HG02642 (cell line): ENCODE measurements around the gene RERE.
"Not testable (repeated sequence)": the region's sequence is repeated elsewhere in the genome, so short reads cannot be mapped to it uniquely, and the experiment has no call there.

Experiments
- ATAC-seq: cut with Tn5 transposase; IDR thresholded peaks from one replicate; pipeline ENCODE4 v1.9.1; 2021; ENCODE audit warnings: mild to moderate bottlenecking; ENCODE audit not compliant: unreplicated experiment, poor library complexity

Gene RERE

GRCh38 chr1:8382608-8383505 lies 434.6 kb downstream of the RERE start:
- ATAC-seq = no peak

DNA sequence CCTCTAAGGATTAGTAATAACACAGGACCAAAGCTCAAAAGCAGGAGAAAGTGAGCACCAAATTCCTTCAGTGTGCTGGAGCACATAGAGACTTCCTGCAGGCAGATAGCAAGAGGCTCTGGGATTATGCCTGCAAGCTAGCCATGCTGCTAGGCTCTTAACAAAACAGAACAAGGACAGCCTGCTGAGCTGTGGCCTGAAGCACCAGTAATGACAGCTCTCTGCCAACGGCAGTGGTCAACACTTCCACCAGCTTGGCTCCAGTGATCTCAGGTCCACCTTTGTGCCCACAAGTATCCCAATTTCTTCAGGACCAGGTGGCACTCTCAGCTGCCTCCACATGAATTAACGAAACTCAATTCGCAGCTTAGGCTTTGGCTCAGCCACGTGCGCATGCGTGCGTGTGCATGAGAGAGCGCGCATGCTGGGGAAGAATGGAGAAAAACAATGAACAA lies 435.4 kb downstream of the RERE start:
- no peak for ATAC-seq

DNA sequence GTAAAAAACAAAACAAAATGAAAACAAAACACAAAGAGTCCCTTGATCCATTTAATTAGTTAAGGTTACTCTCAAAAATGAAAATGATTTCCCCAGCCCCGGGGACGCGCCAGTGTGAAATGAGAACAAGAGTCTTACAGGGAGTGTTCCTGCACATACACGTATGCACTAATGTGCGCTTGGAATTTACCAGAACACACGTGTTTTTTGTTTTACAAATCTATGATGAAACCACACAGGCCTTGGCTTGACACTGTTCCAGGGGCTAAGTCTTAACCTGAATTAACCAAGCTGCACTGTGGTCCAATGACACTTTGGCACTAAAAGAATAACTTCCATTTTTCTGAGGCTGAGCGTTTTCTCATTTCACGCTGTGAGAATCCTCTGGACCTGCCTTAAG lies 435.8 kb downstream of the RERE start:
- no peak for ATAC-seq

DNA sequence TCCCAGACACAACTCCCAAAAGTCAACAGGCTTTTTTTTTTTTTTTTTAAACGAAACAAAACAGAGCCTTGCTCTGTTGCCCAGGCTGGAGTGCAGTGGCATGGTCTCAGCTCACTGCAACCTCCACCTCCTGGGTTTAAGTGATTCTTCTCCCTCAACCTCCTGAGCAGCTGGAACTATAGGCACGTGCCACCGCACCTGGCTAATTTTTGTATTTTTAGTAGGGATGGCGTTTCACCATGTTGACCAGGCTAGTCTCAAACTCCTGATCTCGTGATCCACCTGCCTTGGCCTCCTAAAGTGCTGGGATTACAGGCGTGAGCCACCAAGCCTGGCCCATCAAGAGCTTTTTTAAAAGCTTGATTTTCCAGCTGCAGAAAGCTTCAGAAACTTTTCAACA lies 437.1 kb downstream of the RERE start:
- not testable (repeated sequence) for ATAC-seq

- ATAC-seq = no peak
Measured at GRCh38 chr1:8379513-8380186, 437.8 kb downstream of the RERE start.

DNA sequence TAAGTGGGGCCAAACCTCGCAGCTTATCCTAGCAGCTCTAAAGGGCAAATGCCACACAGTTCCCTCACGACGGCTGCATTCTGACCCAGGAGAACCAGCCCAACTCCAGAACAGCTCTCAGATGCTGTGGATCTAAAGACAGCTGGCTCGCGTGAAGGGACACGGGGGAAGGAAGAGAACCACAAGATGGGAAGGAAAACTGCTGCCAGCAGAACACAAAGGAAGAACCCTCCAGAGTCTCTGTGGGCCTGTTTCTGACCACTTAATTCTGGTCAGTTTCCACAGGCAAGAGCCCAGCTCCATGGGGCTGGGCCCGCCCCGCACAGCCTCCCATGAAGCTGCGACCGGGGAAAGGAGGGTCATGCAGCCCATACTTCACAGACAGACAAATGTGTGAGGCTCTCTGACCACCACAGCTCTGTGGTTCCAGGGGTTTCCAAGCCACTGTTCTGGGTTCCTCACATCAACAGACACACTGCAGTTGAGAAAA lies 438.4 kb downstream of the RERE start:
- no peak for ATAC-seq

GRCh38 chr1:8378178-8378577 lies 439.3 kb downstream of the RERE start:
- no peak for ATAC-seq

DNA sequence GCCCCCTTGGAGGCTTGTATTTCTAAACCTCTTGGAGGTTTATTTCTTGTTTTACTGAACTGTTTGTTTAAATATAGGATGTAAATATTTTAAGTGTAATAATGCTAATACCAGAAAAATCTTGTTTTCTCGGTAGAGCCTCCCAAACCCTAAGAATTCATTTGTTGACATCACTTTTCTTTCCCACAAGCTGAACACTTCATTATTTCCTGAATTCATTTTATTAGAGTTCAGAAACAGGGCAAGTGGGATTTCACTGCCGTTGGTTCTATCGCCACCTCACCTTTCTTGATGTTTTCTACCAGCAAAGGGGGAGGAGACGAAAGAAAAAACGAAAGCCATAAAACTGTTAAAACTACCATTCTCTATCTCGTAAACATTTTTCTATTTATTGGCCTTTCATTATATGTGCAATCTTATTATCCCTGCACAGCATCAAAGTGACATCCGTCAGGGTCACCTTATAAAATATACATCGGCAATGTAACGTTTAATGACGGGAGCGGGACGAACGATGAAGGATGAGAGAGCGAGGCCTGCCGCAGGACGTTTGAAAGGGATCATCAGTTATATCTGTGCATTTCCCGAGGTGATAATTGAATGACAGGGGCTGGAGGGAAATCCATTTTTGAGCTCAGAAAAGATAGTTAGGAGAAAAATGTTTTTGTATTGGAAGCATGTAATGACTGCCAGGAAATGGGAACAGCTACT lies 440.0 kb downstream of the RERE start:
- no peak for ATAC-seq

- no peak for ATAC-seq
Measured at GRCh38 chr1:8376358-8376840, 441.0 kb downstream of the RERE start.

- no peak for ATAC-seq
Measured at GRCh38 chr1:8374812-8375211, 442.6 kb downstream of the RERE start.

- no peak for ATAC-seq
Measured at GRCh38 chr1:8374356-8374755, 443.1 kb downstream of the RERE start.

DNA sequence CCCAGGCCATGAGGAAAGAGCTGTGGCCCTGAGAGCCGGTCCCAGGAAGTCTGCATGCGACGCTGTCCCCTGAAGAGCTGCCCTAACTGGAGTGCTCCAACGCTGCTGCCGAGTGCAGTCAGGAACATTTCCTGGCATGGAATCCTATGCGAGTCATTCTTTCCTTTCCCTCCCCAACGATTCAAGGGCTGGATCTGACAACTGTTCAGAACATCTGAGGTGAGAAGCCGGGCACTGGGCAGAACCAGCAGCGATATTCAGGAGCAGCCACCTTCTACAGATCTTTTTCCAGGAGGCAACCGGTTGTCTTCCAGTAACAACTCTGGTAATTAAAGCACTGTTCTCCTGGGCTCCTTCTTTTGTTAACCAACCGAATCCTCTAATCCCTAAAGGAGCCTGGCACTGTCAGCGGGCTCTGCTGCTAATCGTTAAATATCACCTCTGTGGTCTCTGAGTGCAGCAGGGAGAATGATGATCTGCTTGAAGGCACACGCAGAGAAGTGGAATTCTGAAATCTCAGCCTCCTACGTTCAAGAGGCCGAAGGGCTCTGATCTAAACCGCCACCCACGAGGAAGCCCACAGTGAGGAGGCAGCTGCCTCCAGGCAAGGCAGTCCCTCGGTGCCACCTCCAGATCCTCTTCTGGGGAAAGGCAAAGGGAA lies 443.7 kb downstream of the RERE start:
- no peak for ATAC-seq

GRCh38 chr1:8373125-8373524 lies 444.3 kb downstream of the RERE start:
- no peak for ATAC-seq

DNA sequence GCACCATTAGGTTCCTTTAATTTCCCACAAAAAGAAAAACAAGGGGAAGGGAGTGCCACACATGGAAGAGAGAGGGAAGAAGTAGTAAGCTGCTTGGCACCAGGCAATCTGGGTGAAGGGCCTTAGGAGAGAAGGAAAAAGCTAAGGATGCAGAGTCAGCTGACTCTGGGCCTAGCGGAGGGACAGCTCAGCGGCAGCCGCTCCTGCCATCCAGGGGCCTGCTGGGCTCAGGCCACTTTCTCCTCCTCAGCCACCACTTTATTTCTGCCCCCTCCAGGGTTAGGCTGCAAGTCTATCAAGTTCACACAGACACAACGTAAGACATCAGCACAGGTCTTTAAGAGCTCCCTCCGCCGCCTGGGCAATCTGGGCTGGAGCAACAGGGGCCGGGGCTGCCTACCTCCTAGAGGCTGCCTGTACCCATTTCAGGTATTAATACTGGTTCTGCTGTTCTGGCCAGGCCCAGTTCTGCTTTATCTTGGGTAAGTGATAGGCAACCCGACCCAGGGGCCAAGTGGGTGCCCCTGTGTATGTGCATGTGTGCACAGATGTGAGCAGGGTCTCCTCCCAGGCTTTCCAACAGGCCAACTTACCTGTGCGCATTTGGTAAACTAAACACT lies 446.0 kb downstream of the RERE start:
- ATAC-seq = no peak

DNA sequence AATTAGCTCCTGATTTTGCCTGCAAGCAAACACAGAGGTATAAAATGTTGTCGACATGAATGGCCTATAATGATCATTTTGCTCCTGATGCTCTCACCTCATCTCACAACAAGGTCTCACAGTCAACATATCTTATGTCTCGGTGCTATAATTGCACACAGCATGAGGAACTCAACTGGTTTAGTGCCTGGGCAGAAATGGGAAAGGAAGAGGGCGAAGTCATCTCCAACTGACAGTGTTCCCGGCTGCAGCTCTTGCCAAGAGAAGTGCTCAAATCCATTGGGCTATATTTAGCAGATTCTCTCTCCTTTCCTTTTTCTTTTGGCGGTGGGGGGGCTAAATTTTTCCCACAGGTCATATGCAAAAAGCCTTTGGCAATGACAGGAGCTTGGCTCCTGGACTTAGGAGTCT lies 446.5 kb downstream of the RERE start:
- ATAC-seq = no peak

DNA sequence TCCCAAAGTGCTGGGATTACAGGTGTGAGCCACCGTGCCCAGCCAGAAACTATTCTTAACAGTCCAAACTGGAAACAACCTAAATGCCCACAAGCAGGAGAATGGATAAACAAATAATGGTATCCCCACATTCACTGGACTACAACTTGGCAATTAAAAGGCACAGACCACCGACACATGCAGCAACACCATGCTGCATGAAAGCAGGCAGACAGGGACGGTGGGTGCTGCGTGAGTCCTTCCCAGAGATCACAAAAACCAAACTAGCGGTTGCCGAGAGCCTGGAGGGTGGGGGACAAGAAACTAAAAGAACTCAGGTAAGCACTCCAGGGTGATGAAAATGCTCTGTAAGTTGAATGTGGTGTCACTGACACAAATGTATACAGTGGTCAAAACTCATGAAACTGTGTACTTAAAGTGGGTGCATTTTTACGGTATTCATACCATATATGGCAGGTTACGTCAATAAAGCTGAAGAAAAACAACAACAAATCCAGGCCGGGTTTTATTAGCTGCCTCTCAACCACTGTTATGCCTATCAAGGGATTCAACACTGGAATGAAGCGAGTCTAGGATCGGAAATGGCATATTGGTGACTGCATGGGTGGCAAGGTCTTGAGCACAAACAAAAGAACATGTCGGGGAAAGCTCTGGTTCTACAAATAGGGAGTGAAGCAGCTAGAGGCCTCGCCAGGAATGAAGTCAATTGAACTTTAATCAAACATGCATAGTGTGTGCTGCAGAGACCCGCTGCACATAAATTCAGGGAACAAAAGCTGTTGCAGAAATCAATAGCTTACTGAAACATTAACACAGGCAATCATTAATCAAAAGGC lies 447.2 kb downstream of the RERE start:
- ATAC-seq = no peak

- no peak for ATAC-seq
Measured at GRCh38 chr1:8368956-8369639, 448.3 kb downstream of the RERE start.

GRCh38 chr1:8367571-8368194 lies 449.8 kb downstream of the RERE start:
- no peak for ATAC-seq
